ENCODE data around the gene UNC13D. TPM values are rescaled to one million over a fixed set of nuclear protein-coding genes. Genes with fewer than 3 reads are reported as not detected.

Gene UNC13D
- total and polyA plus RNA-seq, 2 of the 4 experiments (the other 2 are of a cell fraction), result under 0.01 to 0.31 TPM

DNA sequence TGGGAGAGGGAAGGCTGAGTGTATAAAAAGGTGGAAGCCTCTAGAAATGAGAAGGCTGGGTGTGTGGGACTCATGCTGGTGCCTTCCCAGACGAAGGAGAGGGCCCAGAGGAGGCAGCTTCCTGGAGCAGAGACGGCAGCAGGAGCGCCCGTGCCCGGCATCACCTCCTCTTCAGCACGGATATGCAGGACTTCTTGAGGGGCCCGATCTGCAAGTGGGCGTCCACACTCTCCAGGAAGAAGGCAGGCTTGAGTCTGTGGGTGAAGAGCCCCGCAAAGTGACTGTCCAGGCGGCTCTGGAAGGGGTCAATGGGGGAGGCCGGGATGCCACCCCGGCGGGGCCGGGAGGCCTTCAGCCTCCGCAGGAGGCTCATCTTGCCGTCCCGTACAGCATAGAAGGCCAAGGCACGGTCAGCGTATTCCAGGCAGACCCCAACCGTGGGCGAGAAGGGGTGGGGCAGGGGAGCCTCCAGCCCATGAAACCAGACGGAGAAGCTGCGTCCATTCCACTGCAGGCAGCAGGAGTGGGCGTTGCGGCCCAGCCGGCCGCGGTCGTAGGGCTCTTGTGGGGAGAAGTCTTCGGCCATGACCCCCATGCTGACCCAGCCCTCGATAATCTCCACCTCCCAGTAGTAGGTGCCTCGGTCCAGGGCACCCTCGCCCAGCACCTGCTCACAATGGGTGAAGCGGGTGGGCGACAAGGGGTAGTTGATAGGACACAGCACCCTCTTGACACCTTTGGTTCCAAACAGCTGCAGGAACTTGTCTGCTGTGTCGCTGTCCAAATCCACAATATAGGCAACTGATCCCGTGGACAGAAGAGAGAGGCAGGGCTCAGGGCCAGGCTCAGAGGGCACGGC, 30.3 kb upstream of the UNC13D start (continued):
- TF ChIP-seq RFX5 (IDR thresholded peaks at IDR 0.05; ENCODE audit: low read depth, low read length), result no peak

DNA sequence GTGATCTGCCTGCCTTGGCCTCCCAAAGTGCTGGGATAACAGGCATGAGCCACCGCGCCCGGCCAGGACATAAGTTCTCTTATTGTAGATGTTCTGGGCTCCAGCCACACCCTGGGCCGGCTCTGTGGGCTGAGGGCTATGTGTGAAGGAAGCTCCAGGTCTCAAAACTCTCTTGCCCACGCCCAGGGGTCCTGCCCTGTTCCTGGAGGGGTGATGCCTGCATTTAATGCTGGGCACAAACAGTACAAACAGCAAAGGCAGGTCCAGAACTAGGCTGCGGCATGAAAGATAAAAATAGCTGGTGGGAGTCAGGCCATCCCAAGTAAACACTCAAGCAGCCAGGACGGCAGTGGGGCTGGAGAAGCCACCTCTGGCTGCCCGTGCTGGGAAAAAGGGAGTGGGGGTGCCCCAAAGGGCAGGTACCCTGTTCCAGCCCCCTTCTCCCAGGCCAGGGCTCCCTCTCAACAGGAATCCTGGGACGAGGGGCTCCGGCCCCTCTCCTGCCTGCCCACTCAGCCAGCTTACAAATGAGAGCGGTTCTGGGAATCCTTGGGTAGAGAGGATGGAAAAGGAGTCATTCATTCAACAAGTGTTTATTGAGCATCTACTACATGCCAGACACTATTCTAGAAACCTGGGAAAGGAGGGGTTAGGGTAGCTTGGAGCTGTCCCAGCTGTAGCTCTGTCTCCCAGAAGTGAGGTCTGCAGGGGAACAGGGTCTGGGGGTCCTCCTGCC, 29.6 kb upstream of the UNC13D start:
- Histone ChIP-seq H3K56ac (ENCODE audit: extremely low read depth, insufficient read depth, low read length) (no peak overlapping the region), H3K23ac (ENCODE audit: low read depth, low read length) (no peak overlapping the region), H3K4ac (ENCODE audit: low read depth, low read length) (peak overlapping the region; percentile 40; the same call in 1 of the 2 replicates), H3K4me1 (ENCODE audit: control insufficient read depth, insufficient read depth, low read length) (peaks cover 40% of the 10 kb centered on the region), H4K8ac (ENCODE audit: low read depth in 2 of 2, low read length in 2 of 2) (peak overlapping the region in 1 of 2 experiments; percentile 10; a peak in 1 of 4 replicates), H4K91ac (ENCODE audit: insufficient read depth, low read depth, low read length) (no peak overlapping the region), H3K4me3 (ENCODE audit: insufficient read depth, low read depth, low read length) (no peak overlapping the region), H3K27me3 (ENCODE audit: control insufficient read depth, insufficient read depth, low read length) (no peaks in the 10 kb centered on the region; the same call in 1 of the 2 replicates), H2BK15ac (ENCODE audit: low read depth, low read length) (no peak overlapping the region), H4K5ac (ENCODE audit: low read depth, low read length) (no peak overlapping the region), H3K79me1 (ENCODE audit: low read depth in 1 of 2, low read length in 2 of 2) (peaks cover 5 to 43% of the 10 kb centered on the region in 2 experiments; a peak in 3 of 4 replicates), H2AK9ac (replicated peaks; ENCODE audit: low read depth, low read length, poor library complexity) (peak overlapping the region; percentile 86), H2BK120ac (ENCODE audit: low read depth, low read length) (no peak overlapping the region), H3K36me3 (ENCODE audit: control insufficient read depth, insufficient read depth, low read length) (peaks cover 6% of the 10 kb centered on the region; the same call in 1 of the 2 replicates), H2AK5ac (ENCODE audit: low read depth, low read length) (peak overlapping the region; percentile 20), H3K4me2 (ENCODE audit: low read depth, low read length) (no peak overlapping the region), H3K9me1 (ENCODE audit: insufficient read depth, low read length) (peaks cover 16% of the 10 kb centered on the region), H2BK20ac (ENCODE audit: low read depth, low read length) (no peak overlapping the region), H4K20me1 (ENCODE audit: insufficient read depth, low read length) (peaks cover 10% of the 10 kb centered on the region; the same call in 1 of the 2 replicates), H3K9me3 (ENCODE audit: control insufficient read depth, insufficient read depth, low read length) (no peaks in the 10 kb centered on the region), H3K27ac (ENCODE audit: insufficient read depth, low read length) (no peak overlapping the region), H2BK5ac (ENCODE audit: low read depth, low read length, poor library complexity, severe bottlenecking) (no peak overlapping the region), H3K9ac (ENCODE audit: low read depth, low read length) (no peak overlapping the region), H3K14ac (replicated peaks; ENCODE audit: low read depth, low read length) (no peak overlapping the region), H2AFZ (replicated peaks; ENCODE audit: low read length, poor library complexity) (peak overlapping the region; percentile 33), H3K18ac (ENCODE audit: low read depth, low read length) (no peak overlapping the region)
- TF ChIP-seq USF2 (IDR thresholded peaks at IDR 0.05; ENCODE audit: low read depth, low read length), result no peak
- no peak for TF ChIP-seq RAD21 (IDR thresholded peaks at IDR 0.05; ENCODE audit: low read length)
- TF ChIP-seq FOS (IDR thresholded peaks at IDR 0.05; ENCODE audit: low read depth, low read length), result no peak
- TF ChIP-seq RCOR1 (IDR thresholded peaks at IDR 0.05; ENCODE audit: insufficient replicate concordance, low read length), result no peak
- TF ChIP-seq SMC3 (IDR thresholded peaks at IDR 0.05; ENCODE audit: low read depth, low read length), result no peak
- no peak for TF ChIP-seq MAFK (IDR thresholded peaks at IDR 0.05; ENCODE audit: low read depth, low read length)
- TF ChIP-seq, protein P1, sequence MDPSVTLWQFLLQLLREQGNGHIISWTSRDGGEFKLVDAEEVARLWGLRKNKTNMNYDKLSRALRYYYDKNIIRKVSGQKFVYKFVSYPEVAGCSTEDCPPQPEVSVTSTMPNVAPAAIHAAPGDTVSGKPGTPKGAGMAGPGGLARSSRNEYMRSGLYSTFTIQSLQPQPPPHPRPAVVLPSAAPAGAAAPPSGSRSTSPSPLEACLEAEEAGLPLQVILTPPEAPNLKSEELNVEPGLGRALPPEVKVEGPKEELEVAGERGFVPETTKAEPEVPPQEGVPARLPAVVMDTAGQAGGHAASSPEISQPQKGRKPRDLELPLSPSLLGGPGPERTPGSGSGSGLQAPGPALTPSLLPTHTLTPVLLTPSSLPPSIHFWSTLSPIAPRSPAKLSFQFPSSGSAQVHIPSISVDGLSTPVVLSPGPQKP (IDR thresholded peaks at IDR 0.05; ENCODE audit: borderline replicate concordance, low read depth, low read length), result no peak
- no peak for TF ChIP-seq MXI1 (IDR thresholded peaks at IDR 0.05; ENCODE audit: borderline replicate concordance, low read depth, low read length)
- TF ChIP-seq CEBPB (IDR thresholded peaks at IDR 0.05; ENCODE audit: low read depth, low read length), result no peak
- no peak for TF ChIP-seq RFX5 (IDR thresholded peaks at IDR 0.05; ENCODE audit: low read depth, low read length)
- intact Hi-C loops (cut with micrococcal nuclease), result loop anchor here (10.0 kb wide), 1 partner anchor 89 kb away; the partner anchor contains the start of gene UNK
- BruUV-seq (replicated peaks), result no TSS peak
- dilution Hi-C loops (cut with HindIII; ENCODE audit: low sequenced_read_pairs, unreplicated experiment), result no loop called here
- ATAC-seq (ENCODE audit: low read depth), result no peak
- in situ Hi-C loops (cut with MboI; ENCODE audit: low sequenced_read_pairs), result no loop called here
- WGBS, 2 experiments (ENCODE audit: extremely low coverage in 2 of 2, insufficient read length in 1 of 2), result 94% methylated on average over 3 of the region's 11 CpGs; no CpG with 5 or more reads in 1 of the 2 experiments
- POLR2A ChIA-PET (ENCODE audit: unreplicated experiment), result interaction anchor here (1.2 kb wide), 1 partner anchor 94 kb away, joined by 4 read pairs; a partner anchor contains a TSS
- CTCF ChIA-PET, result no interaction called here
- no peak for DNase-seq

Measured in IMR-90 (cell line).